Immature natural killer cell (primary cell): ENCODE results near the gene MIGA2. TPM values are rescaled to one million over a fixed set of nuclear protein-coding genes. Genes with fewer than 3 reads are reported as not detected.
"Not testable (repeated sequence)": the region's sequence is repeated elsewhere in the genome, so short reads cannot be mapped to it uniquely, and the experiment has no call there.

Experiments used
- DNase-seq, 3 donors: peaks; one replicate each; pipeline ENCODE4 v3.0.0; 2022; ENCODE audit warnings: mixed read lengths in 1 of 3
- H3K27ac Mint-ChIP-seq, 6 donors: one replicate each; pipeline ENCODE4 v1.8.0; 2020; ENCODE audit warnings: mixed read lengths in 6 of 6, mild to moderate bottlenecking in 5 of 6, inconsistent platforms in 4 of 6, moderate library complexity in 3 of 6
- H3K27me3 Mint-ChIP-seq, 3 donors: one replicate each; pipeline ENCODE4 v1.8.0; 2020 to 2021; ENCODE audit warnings: low read depth in 3 of 3, mild to moderate bottlenecking in 3 of 3, mixed read lengths in 3 of 3, moderate library complexity in 3 of 3, inconsistent platforms in 1 of 3
- H3K36me3 Mint-ChIP-seq, 3 donors: one replicate each; pipeline ENCODE4 v1.8.0; 2020; ENCODE audit warnings: mixed read lengths in 3 of 3, inconsistent platforms in 2 of 3, mild to moderate bottlenecking in 2 of 3
- H3K4me1 Mint-ChIP-seq, 2 donors: one replicate each; pipeline ENCODE4 v1.8.0; 2020; ENCODE audit warnings: inconsistent platforms in 2 of 2, mild to moderate bottlenecking in 2 of 2, mixed read lengths in 2 of 2, moderate library complexity in 1 of 2
- H3K4me3 Mint-ChIP-seq, 5 donors: one replicate each; pipeline ENCODE4 v1.8.0; 2020; ENCODE audit warnings: mild to moderate bottlenecking in 5 of 5, mixed read lengths in 5 of 5, inconsistent platforms in 3 of 5, moderate library complexity in 3 of 5
- H3K9me3 Mint-ChIP-seq, 6 donors: one replicate each; pipeline ENCODE4 v1.8.0; 2020; ENCODE audit warnings: mild to moderate bottlenecking in 6 of 6, mixed read lengths in 6 of 6, inconsistent platforms in 4 of 6, moderate library complexity in 3 of 6
- polyA plus RNA-seq, 3 donors: library from polyadenylated mRNA; unstranded; fragments of 300-500 nt; fragmentation: Illumina TruSeq; gene quantifications; one replicate each; pipeline ENCODE4 v1.2.3, GENCODE V29; 2021

Gene MIGA2
- polyA plus RNA-seq, 3 donors from 2014 or later: 4.8 to 9.1 (median 6.9) TPM

DNA sequence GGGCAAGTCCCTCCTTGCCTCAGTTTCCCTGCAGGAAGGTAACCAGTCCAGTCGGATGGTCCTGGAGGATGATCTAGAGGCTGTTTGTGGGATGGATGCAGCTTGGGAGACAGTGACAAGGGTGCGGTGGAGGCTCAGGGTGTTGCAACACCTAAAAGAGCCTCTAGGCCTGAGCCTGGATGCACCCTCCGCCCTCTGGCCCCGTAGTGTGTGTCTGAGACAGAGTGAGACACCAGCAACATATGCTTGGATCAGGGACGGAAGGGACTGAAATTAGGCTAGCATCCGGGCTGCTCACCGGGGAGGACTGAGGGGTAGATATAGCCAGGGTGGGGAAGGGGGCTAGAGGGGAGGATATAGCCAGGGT lies 73.1 kb downstream of the MIGA2 start:
- DNase-seq: no peak
- peak overlapping the region in 4 of 6 donors; percentile 12 to 57 (median 40) for H3K27ac Mint-ChIP-seq

DNA sequence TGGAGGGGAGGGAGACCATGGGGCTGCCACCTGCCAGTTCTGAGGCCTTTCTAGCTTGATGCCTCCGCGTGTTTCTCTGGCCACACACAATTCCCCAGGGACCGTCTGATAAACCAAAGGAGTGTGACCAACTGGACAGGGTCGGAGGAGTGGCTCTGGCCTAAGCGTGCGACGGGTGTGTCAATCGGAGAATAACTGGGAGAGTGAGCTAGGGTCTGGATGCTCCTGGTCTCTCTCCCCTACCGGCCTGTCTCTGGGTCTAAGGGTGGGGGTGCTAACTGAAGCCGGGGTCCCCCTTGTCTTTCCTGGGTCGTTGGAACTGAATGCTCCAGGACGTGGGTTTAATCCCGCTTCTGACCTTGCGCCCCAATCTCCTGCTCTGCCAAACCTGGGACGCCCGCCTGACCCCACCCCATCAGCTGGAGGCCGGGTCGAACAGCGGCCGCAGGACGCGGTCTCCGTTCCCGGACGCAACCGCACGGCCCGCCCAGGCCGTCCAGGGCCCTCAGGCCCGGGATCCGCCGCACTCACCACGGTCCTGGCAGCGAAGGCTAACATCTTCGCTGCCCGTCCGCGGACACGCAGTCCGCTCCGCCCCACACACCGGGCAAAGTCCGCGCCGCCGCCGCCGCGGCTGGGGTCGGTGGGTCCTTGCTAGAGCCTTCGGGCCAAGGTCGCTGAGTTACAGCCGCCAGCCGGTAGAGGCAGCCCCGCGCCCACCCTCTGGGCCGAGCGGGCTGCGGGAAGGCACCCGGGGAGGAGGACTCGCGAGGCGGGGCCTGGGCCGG lies 73.7 kb downstream of the MIGA2 start:
- peak overlapping the region; percentile 71 to 95 (median 91) for H3K4me3 Mint-ChIP-seq
- DNase-seq: no peak
- H3K4me1 Mint-ChIP-seq: peaks cover 18 to 33% of the 10 kb centered on the region in 2 donors
- H3K9me3 Mint-ChIP-seq: no peaks in the 10 kb centered on the region
- no peaks in the 10 kb centered on the region for H3K36me3 Mint-ChIP-seq
- H3K27me3 Mint-ChIP-seq: peaks cover 0 to 9% (median 3%) of the 10 kb centered on the region in 3 donors
- peak overlapping the region in 2 of 6 donors; percentile 71 to 93 for H3K27ac Mint-ChIP-seq

More for the DNA sequence above, 73.1 kb downstream of the MIGA2 start:
- Mint-ChIP-seq H3K4me3 (peak overlapping the region; percentile 66 to 77 (median 71)), H3K27me3 (peaks cover 0 to 9% (median 3%) of the 10 kb centered on the region in 3 donors), H3K36me3 (no peaks in the 10 kb centered on the region), H3K4me1 (peaks cover 17 to 26% of the 10 kb centered on the region in 2 donors), H3K9me3 (no peaks in the 10 kb centered on the region)

DNA sequence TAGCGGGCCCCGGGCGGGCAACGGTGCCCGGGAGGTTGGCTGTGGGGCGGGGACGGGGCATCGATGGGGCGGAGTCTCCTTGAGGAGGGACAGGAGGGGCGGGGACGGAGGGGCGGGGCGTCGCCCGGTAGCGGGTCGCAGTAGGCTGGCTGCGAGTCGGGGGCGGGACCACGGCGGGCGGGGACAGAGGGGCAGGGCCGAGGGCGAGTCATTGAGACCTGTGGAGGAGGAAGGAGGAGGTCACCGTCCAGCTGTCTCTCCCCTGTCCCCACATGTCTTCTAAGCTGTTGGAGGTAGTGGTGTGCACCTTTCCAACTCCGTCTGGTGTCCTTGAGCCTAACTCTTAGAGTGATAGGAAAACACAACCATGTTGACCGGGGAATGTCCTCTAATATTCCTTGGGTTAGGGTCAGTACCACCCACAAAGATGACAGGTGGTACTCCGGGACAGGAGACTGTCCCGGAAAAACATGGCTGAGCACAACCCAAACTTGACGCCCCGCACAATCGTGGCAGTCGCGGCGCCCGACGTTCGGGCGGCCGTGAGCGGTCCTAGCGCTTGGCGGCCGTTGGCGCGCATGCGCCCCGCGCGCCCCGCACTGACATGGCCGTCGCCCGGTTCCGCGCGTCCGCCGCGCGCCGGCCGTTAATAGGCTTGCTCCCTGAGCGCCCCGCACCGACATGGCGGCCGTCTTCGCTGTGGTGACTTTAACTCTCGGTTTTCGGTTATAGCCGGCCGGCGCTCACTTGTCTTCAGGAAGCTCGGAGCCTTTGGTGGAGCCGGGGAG lies 74.5 kb downstream of the MIGA2 start, which contains the start of the genes CRAT and PTPA:
CRAT (minus strand) TSS at position 54 of the 788 bp plus-strand sequence. CDS start 284 bp downstream, outside the sequence.
PTPA (plus strand) TSS at position 676 of the 788 bp plus-strand sequence. CDS start 186 bp downstream, outside the sequence.
- Mint-ChIP-seq H3K27ac (peak within 1 kb of the TSS; percentile 93 to 96 (median 95)), H3K9me3 (no peaks in the 10 kb centered on the region), H3K27me3 (peaks cover 0 to 9% (median 3%) of the 10 kb centered on the region in 3 donors), H3K36me3 (no peaks in the 10 kb centered on the region), H3K4me3 (peak within 1 kb of the TSS; percentile 91 to 95 (median 92)), H3K4me1 (peaks cover 20 to 36% of the 10 kb centered on the region in 2 donors)
- DNase-seq: peak; percentile 92 to 95 (median 95)

GRCh38 chr9:129111528-129112151 lies 75.2 kb downstream of the MIGA2 start:
- Mint-ChIP-seq H3K9me3 (no peaks in the 10 kb centered on the region), H3K4me3 (peak overlapping the region; percentile 91 to 95 (median 92)), H3K36me3 (no peaks in the 10 kb centered on the region), H3K27me3 (peaks cover 0 to 9% (median 3%) of the 10 kb centered on the region in 3 donors), H3K4me1 (peaks cover 20 to 36% of the 10 kb centered on the region in 2 donors), H3K27ac (peak overlapping the region; percentile 80 to 96 (median 91))
- DNase-seq: peak; percentile 14 to 19 (median 19)

DNA sequence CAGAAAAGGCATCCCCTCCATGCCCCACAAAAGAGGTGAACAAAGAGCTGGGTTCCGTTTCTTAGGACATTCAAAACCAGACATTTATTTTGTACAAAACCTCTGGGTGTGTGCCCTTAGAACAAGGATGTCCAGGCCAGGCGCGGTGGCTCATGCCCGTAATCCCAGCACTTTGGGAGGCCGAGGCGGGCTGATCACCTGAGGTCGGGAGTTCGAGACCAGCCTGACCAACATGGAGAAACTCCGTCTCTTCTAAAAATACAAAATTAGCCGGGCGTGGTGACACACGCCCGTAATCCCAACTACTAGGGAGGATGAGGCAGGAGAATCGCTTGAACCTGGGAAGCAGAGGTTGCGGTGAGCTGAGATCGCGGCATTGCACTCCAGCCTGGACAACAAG lies 76.1 kb downstream of the MIGA2 start:
- H3K4me3 Mint-ChIP-seq: peak overlapping the region; percentile 91 to 95 (median 92)
- not testable (repeated sequence) for H3K9me3 Mint-ChIP-seq, H3K27me3 Mint-ChIP-seq, H3K36me3 Mint-ChIP-seq, DNase-seq
- peak overlapping the region in 2 of 6 donors; percentile 1 to 96 for H3K27ac Mint-ChIP-seq
- peaks cover 20 to 36% of the 10 kb centered on the region in 2 donors for H3K4me1 Mint-ChIP-seq

DNA sequence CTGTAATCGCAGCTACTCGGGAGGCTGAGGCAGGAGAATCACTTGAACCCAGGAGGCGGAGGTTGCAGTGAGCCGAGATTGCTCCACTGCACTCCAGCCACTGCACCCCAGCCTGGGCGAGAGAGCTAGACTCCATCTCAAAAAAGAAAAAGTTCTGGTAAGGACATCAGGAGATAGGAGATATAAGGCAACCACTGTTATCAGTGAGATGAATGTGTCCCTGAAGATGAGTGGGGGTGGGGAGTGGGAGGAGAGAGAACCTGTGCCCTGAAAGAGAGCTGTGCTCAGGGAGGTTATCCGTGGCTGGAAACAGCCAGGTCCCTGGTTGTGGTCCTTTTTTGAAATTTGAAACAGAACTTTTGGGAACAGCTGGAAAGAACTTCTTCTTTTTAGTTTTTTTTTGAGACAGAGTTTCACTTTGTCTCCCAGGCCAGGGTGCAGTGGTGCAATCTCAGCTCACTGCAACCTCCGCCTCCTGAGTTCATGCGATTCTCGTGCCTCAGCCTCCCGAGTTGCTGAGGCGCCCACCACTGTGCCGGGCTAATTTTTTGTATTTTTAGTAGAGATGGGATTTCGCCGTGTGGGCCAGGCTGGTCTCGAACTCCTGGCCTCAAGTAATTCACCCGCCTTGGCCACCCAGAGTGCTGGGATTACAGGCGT lies 77.3 kb downstream of the MIGA2 start:
- Mint-ChIP-seq H3K27me3 (peaks cover 0 to 7% (median 3%) of the 10 kb centered on the region in 3 donors), H3K4me1 (peaks cover 19 to 34% of the 10 kb centered on the region in 2 donors), H3K9me3 (no peaks in the 10 kb centered on the region), H3K27ac (no peak overlapping the region), H3K36me3 (no peaks in the 10 kb centered on the region), H3K4me3 (peak overlapping the region in 1 of 5 donors; percentile 50)
- no peak for DNase-seq

DNA sequence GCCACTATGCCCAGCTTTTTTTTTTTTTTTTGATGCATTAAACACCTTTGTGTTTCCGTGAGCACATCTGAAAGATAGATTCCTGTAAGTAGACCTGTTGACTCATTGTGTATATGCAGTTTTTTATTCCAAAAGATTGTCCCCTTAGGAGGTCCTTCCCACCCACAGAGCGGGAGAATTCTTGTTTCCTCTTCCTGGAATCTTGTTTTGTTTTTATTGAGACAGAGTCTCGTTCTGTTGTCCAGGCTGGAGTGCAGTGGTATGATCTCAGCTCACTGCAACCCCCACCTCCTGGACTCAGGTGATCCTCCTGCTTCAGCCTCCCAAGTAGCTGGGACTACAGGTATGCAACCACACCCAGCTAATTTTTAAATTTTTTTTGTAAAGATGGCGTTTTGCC lies 82.4 kb downstream of the MIGA2 start:
- peak overlapping the region in 1 of 6 donors; percentile 26 for H3K27ac Mint-ChIP-seq
- peaks cover 0 to 2% (median 0%) of the 10 kb centered on the region in 3 donors for H3K27me3 Mint-ChIP-seq
- DNase-seq: no peak
- H3K4me3 Mint-ChIP-seq: no peak overlapping the region
- no peaks in the 10 kb centered on the region for H3K9me3 Mint-ChIP-seq
- H3K4me1 Mint-ChIP-seq: peaks cover 3 to 14% of the 10 kb centered on the region in 2 donors
- peaks cover 0 to 13% (median 9%) of the 10 kb centered on the region in 3 donors for H3K36me3 Mint-ChIP-seq

DNA sequence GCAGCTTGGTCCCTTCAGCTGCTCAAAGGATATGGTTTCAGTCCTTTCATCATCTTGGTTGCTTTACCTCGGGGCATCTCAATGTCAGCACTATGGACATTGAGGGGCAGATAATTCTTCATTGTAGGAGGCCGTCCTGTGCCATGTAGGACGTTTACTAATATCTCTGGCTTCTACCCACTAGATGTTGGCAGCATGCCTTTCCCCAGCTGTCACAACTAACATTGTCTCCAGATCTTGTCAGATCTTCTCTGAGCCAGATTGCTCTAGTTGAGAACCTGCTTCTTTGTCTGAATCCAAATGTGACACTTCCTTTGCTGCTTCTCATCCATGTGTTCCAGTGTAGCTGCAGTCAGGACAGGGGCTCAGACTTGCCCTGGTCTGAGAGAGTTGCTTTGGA lies 85.1 kb downstream of the MIGA2 start:
- DNase-seq: no peak
- Mint-ChIP-seq H3K9me3 (no peaks in the 10 kb centered on the region), H3K4me1 (no peaks in the 10 kb centered on the region), H3K4me3 (no peak overlapping the region), H3K27me3 (no peaks in the 10 kb centered on the region), H3K36me3 (peaks cover 0 to 20% (median 13%) of the 10 kb centered on the region in 3 donors), H3K27ac (no peak overlapping the region)

Other genes starting within 250 kb of the MIGA2 start
- 10 to 100 TPM; 16.4 to 30.7 (median 19.4) TPM for gene TBC1D13, start 249.4 kb upstream of the MIGA2 start, polyA plus RNA-seq
- 10 to 100 TPM; 18.4 to 34.0 (median 24.7) TPM for gene ENDOG, start 218.1 kb upstream of the MIGA2 start, polyA plus RNA-seq
- 10 to 100 TPM; 54.2 to 82.1 (median 64.7) TPM for gene SPOUT1, start 206.8 kb upstream of the MIGA2 start, polyA plus RNA-seq
- 10 to 100 TPM in 1 of 3 donors, 1 to 10 TPM in 2; 9.6 to 10.1 (median 10.0) TPM for gene KYAT1, start 154.7 kb upstream of the MIGA2 start, polyA plus RNA-seq
- gene LRRC8A, start 154.5 kb upstream of the MIGA2 start, polyA plus RNA-seq: 10 to 100 TPM; 29.3 to 98.2 (median 34.6) TPM
- gene PHYHD1, start 115.6 kb upstream of the MIGA2 start, polyA plus RNA-seq: 1 to 10 TPM; 2.7 to 7.1 (median 4.1) TPM
- 10 to 100 TPM in 1 of 3 donors, 1 to 10 TPM in 2; 9.5 to 18.0 (median 10.0) TPM for gene DOLK, start 89.0 kb upstream of the MIGA2 start, polyA plus RNA-seq
- gene NUP188, start 88.9 kb upstream of the MIGA2 start, polyA plus RNA-seq: 10 to 100 TPM; 12.2 to 31.8 (median 18.6) TPM
- gene SH3GLB2, start 8.3 kb upstream of the MIGA2 start, polyA plus RNA-seq: 10 to 100 TPM; 20.4 to 42.2 (median 24.1) TPM
- 10 to 100 TPM in 2 of 3 donors, 1 to 10 TPM in 1; 9.0 to 13.1 (median 12.9) TPM for gene DOLPP1, start 44.5 kb downstream of the MIGA2 start, polyA plus RNA-seq
- 10 to 100 TPM in 2 of 3 donors, 1 to 10 TPM in 1; 9.8 to 22.4 (median 16.7) TPM for gene CRAT, start 74.2 kb downstream of the MIGA2 start, polyA plus RNA-seq
- 10 to 100 TPM; 16.8 to 19.1 (median 19.0) TPM for gene PTPA, start 74.8 kb downstream of the MIGA2 start, polyA plus RNA-seq
- 1 to 10 TPM in 1 of 3 donors, under 1 TPM in 2; 0.15 to 1.1 (median 0.16) TPM for gene IER5L, start 141.6 kb downstream of the MIGA2 start, polyA plus RNA-seq